ENCODE results near the gene ALG13.
"Not testable (repeated sequence)": the region's sequence is repeated elsewhere in the genome, so short reads cannot be mapped to it uniquely, and the experiment has no call there.

The ALG13 gene

DNA sequence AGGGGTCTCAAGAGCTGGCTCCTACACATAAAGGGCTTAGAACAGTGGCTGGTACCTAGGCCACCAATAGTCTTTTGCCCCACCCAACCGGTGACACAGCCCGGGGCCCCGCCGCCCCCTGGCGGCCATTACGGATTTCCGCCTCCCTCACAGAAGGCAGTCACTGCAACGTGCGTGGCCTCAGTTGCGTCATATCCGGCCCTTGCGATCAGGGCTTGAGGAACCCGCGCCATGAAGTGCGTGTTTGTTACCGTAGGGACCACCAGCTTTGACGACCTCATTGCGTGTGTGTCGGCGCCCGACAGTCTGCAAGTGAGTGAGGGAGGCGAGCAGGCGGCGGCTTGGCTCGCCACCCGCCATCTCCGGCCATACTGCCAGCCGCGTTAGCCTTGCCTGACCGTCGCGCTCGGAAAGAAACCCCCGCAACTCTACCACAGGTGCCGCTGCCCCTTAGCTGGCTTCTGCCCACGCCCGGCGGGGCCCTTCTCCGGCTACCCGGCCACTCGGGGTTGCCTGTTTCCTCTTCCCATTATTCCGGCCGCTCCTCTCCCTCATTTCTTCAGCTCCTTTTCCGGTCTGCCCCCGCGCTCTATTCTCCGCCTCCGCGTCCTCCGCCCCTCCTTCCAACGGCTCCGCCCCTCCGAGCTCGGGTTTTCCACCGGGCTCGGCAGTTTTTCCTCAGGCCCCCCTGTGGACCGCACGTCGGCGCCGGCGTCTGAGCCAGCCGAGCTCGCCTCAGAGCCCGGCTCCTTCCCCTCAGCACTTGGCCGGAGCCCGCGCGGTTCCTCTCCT is at the start of gene ALG13:
ALG13 (plus strand) TSS at position 183 of the 792 bp plus-strand sequence; CDS start at position 232, 49 bp downstream.
- DNase-seq: peak; percentile 89
- Histone ChIP-seq H3K4me2 (ENCODE audit: low read depth, low read length) (peak within 1 kb of the TSS; percentile 42; the same call in 1 of the 2 replicates), H3K4me3 (ENCODE audit: low read length) (peak within 1 kb of the TSS; percentile 78), H3K4me1 (ENCODE audit: low read length) (no peaks in the 10 kb centered on the region), H3K9me2 (replicated peaks; ENCODE audit: insufficient read depth, low read length) (no peaks in the 10 kb centered on the region), H3K27me3 (replicated peaks; ENCODE audit: insufficient read depth, low read length) (no peaks in the 10 kb centered on the region), H3K9ac (ENCODE audit: low read length) (peak within 1 kb of the TSS; percentile 98), H3K9me3 (replicated peaks; ENCODE audit: insufficient read depth, low read length) (no peaks in the 10 kb centered on the region), H3K27ac (ENCODE audit: low read length) (peak within 1 kb of the TSS; percentile 87), H3K36me3 (replicated peaks; ENCODE audit: insufficient read depth, low read length) (no peaks in the 10 kb centered on the region), H3F3A (ENCODE audit: insufficient read depth, low read length) (no peaks in the 10 kb centered on the region), H4K20me1 (ENCODE audit: insufficient read depth, low read length) (no peaks in the 10 kb centered on the region), H3K79me2 (ENCODE audit: low read length) (peaks cover 21% of the 10 kb centered on the region), H2AFZ (ENCODE audit: low read length) (peak within 1 kb of the TSS; percentile 74)
- TF ChIP-seq EZH2phosphoT487 (IDR thresholded peaks at IDR 0.05; ENCODE audit: low read length) (no peak), EZH2 (optimal IDR thresholded peaks at IDR 0.05; ENCODE audit: low read depth, low read length) (no peak)
- TF ChIP-seq, protein P1, sequence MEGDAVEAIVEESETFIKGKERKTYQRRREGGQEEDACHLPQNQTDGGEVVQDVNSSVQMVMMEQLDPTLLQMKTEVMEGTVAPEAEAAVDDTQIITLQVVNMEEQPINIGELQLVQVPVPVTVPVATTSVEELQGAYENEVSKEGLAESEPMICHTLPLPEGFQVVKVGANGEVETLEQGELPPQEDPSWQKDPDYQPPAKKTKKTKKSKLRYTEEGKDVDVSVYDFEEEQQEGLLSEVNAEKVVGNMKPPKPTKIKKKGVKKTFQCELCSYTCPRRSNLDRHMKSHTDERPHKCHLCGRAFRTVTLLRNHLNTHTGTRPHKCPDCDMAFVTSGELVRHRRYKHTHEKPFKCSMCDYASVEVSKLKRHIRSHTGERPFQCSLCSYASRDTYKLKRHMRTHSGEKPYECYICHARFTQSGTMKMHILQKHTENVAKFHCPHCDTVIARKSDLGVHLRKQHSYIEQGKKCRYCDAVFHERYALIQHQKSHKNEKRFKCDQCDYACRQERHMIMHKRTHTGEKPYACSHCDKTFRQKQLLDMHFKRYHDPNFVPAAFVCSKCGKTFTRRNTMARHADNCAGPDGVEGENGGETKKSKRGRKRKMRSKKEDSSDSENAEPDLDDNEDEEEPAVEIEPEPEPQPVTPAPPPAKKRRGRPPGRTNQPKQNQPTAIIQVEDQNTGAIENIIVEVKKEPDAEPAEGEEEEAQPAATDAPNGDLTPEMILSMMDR (IDR thresholded peaks at IDR 0.05; ENCODE audit: low read length): peak; percentile 61

- TF ChIP-seq EZH2 (optimal IDR thresholded peaks at IDR 0.05; ENCODE audit: low read depth, low read length): no peak
- TF ChIP-seq, protein P1 (IDR thresholded peaks at IDR 0.05; ENCODE audit: low read length): no peak
- no peak for TF ChIP-seq EZH2phosphoT487 (IDR thresholded peaks at IDR 0.05; ENCODE audit: low read length)
- H3K36me3 ChIP-seq (replicated peaks; ENCODE audit: insufficient read depth, low read length): no peaks in the 10 kb centered on the region
- no peak for DNase-seq
These were observed 45.9 kb upstream of the ALG13 start for GRCh38 chrX:111634823-111635729.

GRCh38 chrX:111641969-111642368 is 39.0 kb upstream of the ALG13 start:
- TF ChIP-seq, protein P1 (IDR thresholded peaks at IDR 0.05; ENCODE audit: low read length): no peak
- TF ChIP-seq EZH2 (optimal IDR thresholded peaks at IDR 0.05; ENCODE audit: low read depth, low read length): no peak
- no peak for TF ChIP-seq EZH2phosphoT487 (IDR thresholded peaks at IDR 0.05; ENCODE audit: low read length)
- Histone ChIP-seq H3K9me3 (replicated peaks; ENCODE audit: insufficient read depth, low read length) (no peaks in the 10 kb centered on the region), H2AFZ (ENCODE audit: low read length) (no peak overlapping the region), H3K9me2 (replicated peaks; ENCODE audit: insufficient read depth, low read length) (no peaks in the 10 kb centered on the region), H4K20me1 (ENCODE audit: insufficient read depth, low read length) (no peaks in the 10 kb centered on the region), H3K4me3 (ENCODE audit: low read length) (no peak overlapping the region), H3K36me3 (replicated peaks; ENCODE audit: insufficient read depth, low read length) (no peaks in the 10 kb centered on the region), H3K9ac (ENCODE audit: low read length) (no peak overlapping the region), H3K4me2 (ENCODE audit: low read depth, low read length) (no peak overlapping the region), H3K4me1 (ENCODE audit: low read length) (no peaks in the 10 kb centered on the region), H3K79me2 (ENCODE audit: low read length) (no peaks in the 10 kb centered on the region), H3K27ac (ENCODE audit: low read length) (no peak overlapping the region), H3K27me3 (replicated peaks; ENCODE audit: insufficient read depth, low read length) (no peaks in the 10 kb centered on the region), H3F3A (ENCODE audit: insufficient read depth, low read length) (no peaks in the 10 kb centered on the region)
- DNase-seq: no peak

More at GRCh38 chrX:111634823-111635729, 45.9 kb upstream of the ALG13 start:
- Histone ChIP-seq H3K4me2 (ENCODE audit: low read depth, low read length) (no peak overlapping the region), H3K27ac (ENCODE audit: low read length) (no peak overlapping the region), H3K9ac (ENCODE audit: low read length) (no peak overlapping the region), H3K9me2 (replicated peaks; ENCODE audit: insufficient read depth, low read length) (no peaks in the 10 kb centered on the region), H3F3A (ENCODE audit: insufficient read depth, low read length) (no peaks in the 10 kb centered on the region), H3K4me3 (ENCODE audit: low read length) (no peak overlapping the region), H3K9me3 (replicated peaks; ENCODE audit: insufficient read depth, low read length) (no peaks in the 10 kb centered on the region), H3K4me1 (ENCODE audit: low read length) (no peaks in the 10 kb centered on the region), H2AFZ (ENCODE audit: low read length) (no peak overlapping the region), H3K27me3 (replicated peaks; ENCODE audit: insufficient read depth, low read length) (no peaks in the 10 kb centered on the region), H3K79me2 (ENCODE audit: low read length) (no peaks in the 10 kb centered on the region), H4K20me1 (ENCODE audit: insufficient read depth, low read length) (no peaks in the 10 kb centered on the region)

GRCh38 chrX:111645165-111645564 is 35.8 kb upstream of the ALG13 start:
- not testable (repeated sequence) for H3K9ac ChIP-seq (ENCODE audit: low read length); H4K20me1 ChIP-seq (ENCODE audit: insufficient read depth, low read length); H3K4me2 ChIP-seq (ENCODE audit: low read depth, low read length); DNase-seq; H3K27me3 ChIP-seq (replicated peaks; ENCODE audit: insufficient read depth, low read length); H3K36me3 ChIP-seq (replicated peaks; ENCODE audit: insufficient read depth, low read length); H3K9me3 ChIP-seq (replicated peaks; ENCODE audit: insufficient read depth, low read length); H3F3A ChIP-seq (ENCODE audit: insufficient read depth, low read length); H3K79me2 ChIP-seq (ENCODE audit: low read length); H3K4me3 ChIP-seq (ENCODE audit: low read length); H3K27ac ChIP-seq (ENCODE audit: low read length); H2AFZ ChIP-seq (ENCODE audit: low read length); H3K9me2 ChIP-seq (replicated peaks; ENCODE audit: insufficient read depth, low read length); H3K4me1 ChIP-seq (ENCODE audit: low read length)
